NCI-H82 (cell line): ENCODE measurements around the gene ZNHIT2.

ENCODE experiments used
- DNase-seq: peaks from one replicate; lab custom pipeline; 2025; lab: John Stamatoyannopoulos, UW

Gene ZNHIT2

GRCh38 chr11:65103476-65103875 is 14.0 kb downstream of the ZNHIT2 start:
- DNase-seq, result no peak

- DNase-seq, result no peak
Observed at GRCh38 chr11:65102142-65103095, 15.1 kb downstream of the ZNHIT2 start.

GRCh38 chr11:65100674-65101350 is 16.7 kb downstream of the ZNHIT2 start:
- DNase-seq, result no peak

- no peak for DNase-seq
Observed at GRCh38 chr11:65096926-65097325, 20.6 kb downstream of the ZNHIT2 start.

GRCh38 chr11:65095974-65096806 is 21.3 kb downstream of the ZNHIT2 start, which contains the start of gene VPS51:
VPS51 (plus strand) TSS chr11:65096214; CDS start chr11:65096251, 37 bp downstream.
- DNase-seq, result peak; percentile 93

- no peak for DNase-seq
Observed at GRCh38 chr11:65095427-65095826, 22.1 kb downstream of the ZNHIT2 start.

- no peak for DNase-seq
Observed at GRCh38 chr11:65090628-65091027, 26.9 kb downstream of the ZNHIT2 start.

- DNase-seq, result no peak
Observed at GRCh38 chr11:65089621-65090020, 27.9 kb downstream of the ZNHIT2 start.

- DNase-seq, result no peak
Observed at GRCh38 chr11:65087827-65088226, 29.7 kb downstream of the ZNHIT2 start.

GRCh38 chr11:65087216-65087615 is 30.3 kb downstream of the ZNHIT2 start:
- no peak for DNase-seq

- no peak for DNase-seq
Observed at GRCh38 chr11:65086809-65087208, 30.7 kb downstream of the ZNHIT2 start.

- no peak for DNase-seq
Observed at GRCh38 chr11:65085446-65085845, 32.1 kb downstream of the ZNHIT2 start.

GRCh38 chr11:65084598-65085375 is 32.7 kb downstream of the ZNHIT2 start:
- DNase-seq, result no peak

GRCh38 chr11:65083834-65084597 is 33.5 kb downstream of the ZNHIT2 start, which contains the start of the genes CDCA5 and ZFPL1:
CDCA5 (minus strand) TSS chr11:65084040; CDS start chr11:65083978, 62 bp downstream.
ZFPL1 (plus strand) TSS chr11:65084222; CDS start chr11:65084699, 477 bp downstream.
- peak; percentile 96 for DNase-seq

GRCh38 chr11:65083134-65083833 is 34.2 kb downstream of the ZNHIT2 start:
- DNase-seq, result no peak

GRCh38 chr11:65078786-65079342 is 38.6 kb downstream of the ZNHIT2 start:
- no peak for DNase-seq

- peak; percentile 69 for DNase-seq
Observed at GRCh38 chr11:65078151-65078550, 39.4 kb downstream of the ZNHIT2 start.

- peak; percentile 79 for DNase-seq
Observed at GRCh38 chr11:65077451-65077850, 40.0 kb downstream of the ZNHIT2 start.

GRCh38 chr11:65072631-65072966 is 44.9 kb downstream of the ZNHIT2 start:
- DNase-seq, result no peak
